OCI-LY7 (cell line): ENCODE results near the gene CMSS1. TPM values are rescaled to one million over a fixed set of nuclear protein-coding genes. Genes with fewer than 3 reads are reported as not detected.

Experiments used
- BruUV-seq: library from RNA; stranded (reverse); fragments of 400-500 nt; replicated peaks from 2 replicates; lab custom pipeline; 2021; lab: Mats Ljungman, UMichigan
- CTCF ChIA-PET: fragments of 300-600 bp; sonication (Branson Sonifier 250); formaldehyde crosslinking; loops from one replicate; lab custom pipeline; 2022; ENCODE audit warnings: antibody characterized with exemption; ENCODE audit not compliant: unreplicated experiment; lab: Charles Lee
- POLR2A ChIA-PET: fragments of 300-600 bp; sonication (Branson Sonifier 250); formaldehyde crosslinking; loops from one replicate; lab custom pipeline; 2022; ENCODE audit warnings: antibody characterized with exemption; lab: Charles Lee
- DNase-seq: peaks from one replicate; pipeline ENCODE4 v3.0.0-alpha.2; 2015; ENCODE audit warnings: low spot score
- H2AFZ ChIP-seq: fragments of 200-600 bp; sonication (generic), shearing (Covaris generic); 2 replicates; pipeline ENCODE4 v1.6.1; 2014; ENCODE audit warnings: mild to moderate bottlenecking, antibody characterized with exemption, low read length, moderate library complexity
- H3K27ac ChIP-seq: fragments of 200-600 bp; sonication (generic); 2 replicates; pipeline ENCODE4 v1.5.1; 2014; ENCODE audit warnings: mixed run types, low read depth, mild to moderate bottlenecking, moderate library complexity, low read length, inconsistent platforms; ENCODE audit not compliant: poor library complexity, severe bottlenecking
- H3K36me3 ChIP-seq: fragments of 200-600 bp; sonication (generic); 2 replicates; pipeline ENCODE4 v1.6.1; 2014; ENCODE audit warnings: mild to moderate bottlenecking, antibody characterized with exemption, low read length, moderate library complexity, mixed read lengths; ENCODE audit not compliant: insufficient read depth
- H3K4me1 ChIP-seq: fragments of 200-600 bp; sonication (generic); 2 replicates; pipeline ENCODE4 v1.5.1; 2014; ENCODE audit warnings: mild to moderate bottlenecking, low read length; ENCODE audit not compliant: insufficient read depth, poor library complexity, severe bottlenecking
- H3K4me2 ChIP-seq: fragments of 200-600 bp; sonication (generic); 2 replicates; pipeline ENCODE4 v1.6.1; 2014; ENCODE audit warnings: mild to moderate bottlenecking, low read length
- H3K4me3 ChIP-seq: fragments of 200-600 bp; sonication (generic); 2 replicates; pipeline ENCODE4 v1.5.1; 2014; ENCODE audit warnings: mild to moderate bottlenecking, low read depth, low read length; ENCODE audit not compliant: poor library complexity, severe bottlenecking
- H3K79me2 ChIP-seq: fragments of 200-600 bp; sonication (generic); 2 replicates; pipeline ENCODE4 v1.6.1; 2016; ENCODE audit warnings: low read depth, mild to moderate bottlenecking, low read length, moderate library complexity, mixed read lengths; ENCODE audit not compliant: insufficient read depth
- H3K9me2 ChIP-seq: fragments of 200-600 bp; sonication (generic); 2 replicates; pipeline ENCODE4 v1.6.1; 2016; ENCODE audit warnings: mild to moderate bottlenecking, low read length, mixed read lengths; ENCODE audit not compliant: insufficient read depth
- H3K9me3 ChIP-seq: fragments of 200-600 bp; sonication (generic); 2 replicates; pipeline ENCODE4 v1.6.1; 2014; ENCODE audit warnings: mild to moderate bottlenecking, mixed run types, low read length, mixed read lengths
- H4K20me1 ChIP-seq: fragments of 200-600 bp; sonication (generic); 2 replicates; pipeline ENCODE4 v1.6.1; 2014; ENCODE audit warnings: mild to moderate bottlenecking, antibody characterized with exemption, low read length, moderate library complexity, mixed read lengths; ENCODE audit not compliant: insufficient read depth
- CTCF ChIP-seq: fragments of 200-600 bp; sonication (generic); conservative IDR thresholded peaks from 2 replicates; pipeline ENCODE4 v1.5.1; 2014; ENCODE audit warnings: mild to moderate bottlenecking, antibody characterized with exemption, low read length, moderate library complexity, mixed read lengths
- EZH2phosphoT487 ChIP-seq: fragments of 200-600 bp; sonication (generic); IDR thresholded peaks from 2 replicates; pipeline ENCODE4 v1.6.1; 2018; ENCODE audit warnings: low read depth, borderline replicate concordance, mild to moderate bottlenecking, mixed run types, antibody characterized with exemption, low read length, moderate library complexity, mixed read lengths
- intact Hi-C: fragments of 100-400 bp; cut with micrococcal nuclease; formaldehyde crosslinking; loops from one replicate; pipeline ENCODE4 v1.10.0; 2022; ENCODE audit not compliant: unreplicated experiment
- total RNA-seq, 2 experiments: library from RNA; depleted of rRNA in 1 of 2; stranded (reverse); fragments of >200 nt in 1 of 2; shearing (Covaris generic) in 1 of 2; gene quantifications; 2 replicates each; pipeline ENCODE4 v1.2.3, GENCODE V29; 2014 to 2022

CMSS1 gene
- total RNA-seq, 2 experiments from 2014 or later = 25.7 to 46.6 TPM

- CTCF ChIA-PET = no interaction called here
- no peak overlapping the region for H3K4me2 ChIP-seq
These were observed 285.1 kb downstream of the CMSS1 start for GRCh38 chr3:100102757-100103156.

GRCh38 chr3:100103558-100104441 lies 286.1 kb downstream of the CMSS1 start:
- Histone ChIP-seq H3K4me3 (no peak overlapping the region), H3K79me2 (no peaks in the 10 kb centered on the region), H4K20me1 (no peaks in the 10 kb centered on the region), H3K9me2 (no peaks in the 10 kb centered on the region), H3K27ac (no peak overlapping the region), H3K4me2 (peak overlapping the region; percentile 50), H3K9me3 (no peaks in the 10 kb centered on the region), H3K4me1 (peaks cover 33% of the 10 kb centered on the region), H2AFZ (peak overlapping the region; percentile 48; the same call in 1 of the 2 replicates), H3K36me3 (no peaks in the 10 kb centered on the region)
- ChIA-PET CTCF (no interaction called here), POLR2A (interaction anchor here (0.6 to 1.9 kb wide), 12 partner anchors 10 to 474 kb away, joined by 3 to 9 read pairs (median 4); partner anchors contain the start of gene TBC1D23)
- TF ChIP-seq CTCF (no peak), EZH2phosphoT487 (no peak)
- peak; percentile 17 for DNase-seq
- no TSS peak for BruUV-seq
- intact Hi-C loops = no loop called here

More at GRCh38 chr3:100102757-100103156, 285.1 kb downstream of the CMSS1 start:
- H3K79me2 ChIP-seq = no peaks in the 10 kb centered on the region
- no peaks in the 10 kb centered on the region for H3K9me2 ChIP-seq
- H3K36me3 ChIP-seq = no peaks in the 10 kb centered on the region
- H3K4me1 ChIP-seq = peaks cover 33% of the 10 kb centered on the region
- intact Hi-C loops = no loop called here
- H3K27ac ChIP-seq = no peak overlapping the region
- no TSS peak for BruUV-seq
- no peak for DNase-seq
- POLR2A ChIA-PET = no interaction called here
- H3K4me3 ChIP-seq = no peak overlapping the region
- no peak overlapping the region for H2AFZ ChIP-seq
- no peak for TF ChIP-seq EZH2phosphoT487
- TF ChIP-seq CTCF = no peak
- no peaks in the 10 kb centered on the region for H3K9me3 ChIP-seq
- no peaks in the 10 kb centered on the region for H4K20me1 ChIP-seq

- peak; percentile 29 for DNase-seq
- Histone ChIP-seq H3K9me3 (no peaks in the 10 kb centered on the region), H3K4me1 (peaks cover 33% of the 10 kb centered on the region), H3K4me3 (no peak overlapping the region), H3K36me3 (no peaks in the 10 kb centered on the region), H3K79me2 (no peaks in the 10 kb centered on the region), H4K20me1 (no peaks in the 10 kb centered on the region), H3K27ac (peak overlapping the region; percentile 58), H2AFZ (peak overlapping the region; percentile 48; the same call in 1 of the 2 replicates), H3K9me2 (no peaks in the 10 kb centered on the region), H3K4me2 (peak overlapping the region; percentile 50)
- intact Hi-C loops = no loop called here
- POLR2A ChIA-PET = interaction anchor here (0.6 to 1.9 kb wide), 13 partner anchors 11 to 156 kb away, joined by 3 to 9 read pairs (median 4); partner anchors contain the start of gene TBC1D23
- CTCF ChIA-PET = interaction anchor here (0.8 kb wide), 1 partner anchor 287 kb away, joined by 3 read pairs; the partner anchor contains the start of gene CMSS1
- no TSS peak for BruUV-seq
- TF ChIP-seq EZH2phosphoT487 = no peak
These were observed 286.8 kb downstream of the CMSS1 start for GRCh38 chr3:100104442-100104798.
